GM21737 (cell line): ENCODE results near the gene MYO1G.

Experiments used
- ATAC-seq: cut with Tn5 transposase; IDR thresholded peaks from one replicate; pipeline ENCODE4 v1.9.1; 2021; ENCODE audit warnings: mild to moderate bottlenecking, moderate library complexity; ENCODE audit not compliant: unreplicated experiment

Gene MYO1G

GRCh38 chr7:44967571-44968446 is 11.0 kb downstream of the MYO1G start:
- ATAC-seq, result no peak

GRCh38 chr7:44966731-44967538 is 11.9 kb downstream of the MYO1G start:
- ATAC-seq, result no peak

GRCh38 chr7:44965937-44966730 is 12.7 kb downstream of the MYO1G start:
- no peak for ATAC-seq

- no peak for ATAC-seq
Observed at GRCh38 chr7:44965441-44965903, 13.3 kb downstream of the MYO1G start.

- ATAC-seq, result no peak
Observed at GRCh38 chr7:44964831-44965440, 13.9 kb downstream of the MYO1G start.

- no peak for ATAC-seq
Observed at GRCh38 chr7:44964384-44964830, 14.4 kb downstream of the MYO1G start.

- no peak for ATAC-seq
Observed at GRCh38 chr7:44963364-44964290, 15.2 kb downstream of the MYO1G start.

GRCh38 chr7:44962483-44963251 is 16.1 kb downstream of the MYO1G start:
- ATAC-seq, result no peak

- no peak for ATAC-seq
Observed at GRCh38 chr7:44961844-44962482, 16.9 kb downstream of the MYO1G start.

GRCh38 chr7:44960011-44960580 is 18.7 kb downstream of the MYO1G start:
- no peak for ATAC-seq

GRCh38 chr7:44959433-44959951 is 19.3 kb downstream of the MYO1G start:
- no peak for ATAC-seq

GRCh38 chr7:44958645-44959344 is 20.0 kb downstream of the MYO1G start:
- ATAC-seq, result no peak

- no peak for ATAC-seq
Observed at GRCh38 chr7:44956157-44956766, 22.6 kb downstream of the MYO1G start.

GRCh38 chr7:44955733-44956132 is 23.1 kb downstream of the MYO1G start:
- ATAC-seq, result no peak

- ATAC-seq, result no peak
Observed at GRCh38 chr7:44953156-44953555, 25.7 kb downstream of the MYO1G start.

- no peak for ATAC-seq
Observed at GRCh38 chr7:44949303-44949702, 29.5 kb downstream of the MYO1G start.

- no peak for ATAC-seq
Observed at GRCh38 chr7:44945479-44945878, 33.3 kb downstream of the MYO1G start.
